Left lung (tissue), 10 donors: ENCODE results near the gene SHISA8. TPM values are rescaled to one million over a fixed set of nuclear protein-coding genes. Genes with fewer than 3 reads are reported as not detected.

Source experiments
- ATAC-seq: fragments of 200-7000 bp; cut with Tn5 transposase; one replicate; pipeline ENCODE4 v1.9.1; 2020; ENCODE audit warnings: moderate library complexity
- DNase-seq, 4 donors: peaks; one replicate each; pipeline ENCODE4 v3.0.0-alpha.2; 2013 to 2020
- H3K27ac ChIP-seq, 2 donors: fragments of 200-600 bp; sonication (generic) in 1 of 2; one replicate each; pipeline versions ENCODE4 v1.5.0 to v1.8.0; 2020 to 2021
- H3K27me3 ChIP-seq, 2 donors: fragments of 200-600 bp; sonication (generic) in 1 of 2; one replicate each; pipeline versions ENCODE4 v1.5.0 to v1.8.0; 2020 to 2021
- H3K36me3 ChIP-seq, 2 donors: fragments of 200-600 bp; sonication (generic) in 1 of 2; one replicate each; pipeline versions ENCODE4 v1.5.0 to v1.8.0; 2020 to 2021
- H3K4me1 ChIP-seq, 2 donors: fragments of 200-600 bp; one replicate each; pipeline ENCODE4 v1.8.0; 2021
- H3K4me3 ChIP-seq, 2 donors: fragments of 200-600 bp; sonication (generic) in 1 of 2; one replicate each; pipeline versions ENCODE4 v1.5.0 to v1.8.0; 2020 to 2021; ENCODE audit warnings: mild to moderate bottlenecking in 1 of 2
- H3K9me3 ChIP-seq, 2 donors: fragments of 200-600 bp; sonication (generic) in 1 of 2; one replicate each; pipeline versions ENCODE4 v1.5.0 to v1.8.0; 2020 to 2021
- CTCF ChIP-seq, 2 donors: fragments of 200-600 bp; sonication (generic) in 1 of 2; IDR thresholded peaks; one replicate each; pipeline versions ENCODE4 v1.5.0 to v1.8.0; 2021; ENCODE audit warnings: antibody characterized with exemption in 2 of 2
- intact Hi-C, 2 donors: fragments of 100-400 bp; cut with DNase I; formaldehyde crosslinking; loops; one replicate each; pipeline versions ENCODE4 v1.11.2 to v1.14.2; 2022
- microRNA-seq, 2 donors: library from miRNA; unstranded; fragments of <30 nt; microRNA quantifications; one replicate each; pipeline ENCODE4, GENCODE V29; 2019
- polyA plus RNA-seq, 6 donors: library from polyadenylated mRNA; unstranded; fragments of 120-200 nt; gene quantifications; one replicate each; pipeline ENCODE4 v1.2.1, GENCODE V29; 2013; ENCODE audit not compliant: insufficient read length in 6 of 6
- total RNA-seq, 2 donors: library from RNA; stranded (reverse); fragmentation: NEBNext Ultra II Directional; extraction: Animal tissue kit (Norgen Biotek cat#: 25700); gene quantifications; one replicate each; pipeline ENCODE4 v1.2.1, GENCODE V29; 2021
- donor health status: DM: no; HTN: yes; CAD: no.
- donor health status: DM: no; HTN: no; CAD: no.

SHISA8 gene
- total and polyA plus RNA-seq, 8 donors, result 0.11 to 0.24 TPM; not detected in 6

GRCh38 chr22:41862530-41863266 is 52.2 kb downstream of the SHISA8 start:
- peak; percentile 87 for ATAC-seq
- H3K27me3 ChIP-seq, result no peaks in the 10 kb centered on the region
- intact Hi-C loops, result no loop called here
- H3K4me1 ChIP-seq, result peaks cover 8 to 58% of the 10 kb centered on the region in 2 donors
- no peaks in the 10 kb centered on the region for H3K9me3 ChIP-seq
- H3K4me3 ChIP-seq, result no peak overlapping the region
- peak in 1 of 4 donors; percentile 36 for DNase-seq
- H3K36me3 ChIP-seq, result peaks cover 0 to 16% of the 10 kb centered on the region in 2 donors
- no peak for TF ChIP-seq CTCF (IDR thresholded peaks at IDR 0.05)
- peak overlapping the region; percentile 63 to 74 for H3K27ac ChIP-seq

- intact Hi-C loops, result no loop called here
- H3K4me1 ChIP-seq, result peaks cover 8 to 64% of the 10 kb centered on the region in 2 donors
- H3K36me3 ChIP-seq, result peaks cover 0 to 10% of the 10 kb centered on the region in 2 donors
- H3K27ac ChIP-seq, result peak overlapping the region; percentile 63 to 74
- no peaks in the 10 kb centered on the region for H3K27me3 ChIP-seq
- peak; percentile 3 for ATAC-seq
- TF ChIP-seq CTCF (IDR thresholded peaks at IDR 0.05), result no peak
- H3K4me3 ChIP-seq, result no peak overlapping the region
- DNase-seq, result no peak
- H3K9me3 ChIP-seq, result no peaks in the 10 kb centered on the region
Measured at GRCh38 chr22:41862160-41862529, 52.7 kb downstream of the SHISA8 start.

Small RNA genes within 50 kb of the gene (microRNA-seq; reads per million reads assigned to microRNA genes)
- gene MIR33A, result 32.1 to 71.0 reads per million in 2 donors

Other genes with a start within 250 kb of the SHISA8 start
- 100 to 1,000 TPM; 112 to 126 TPM for gene SNU13, start 226.2 kb downstream of the SHISA8 start, total RNA-seq
- 100 to 1,000 TPM; 102 to 136 (median 113) TPM for gene SNU13, start 226.2 kb downstream of the SHISA8 start, polyA plus RNA-seq
- 1 to 10 TPM; 3.9 to 7.9 TPM for gene MEI1, start 215.6 kb downstream of the SHISA8 start, total RNA-seq
- gene MEI1, start 215.6 kb downstream of the SHISA8 start, polyA plus RNA-seq, result 1 to 10 TPM; 1.5 to 3.5 (median 3.1) TPM
- 10 to 100 TPM in 1 of 2 donors, 1 to 10 TPM in 1; 9.7 to 14.1 TPM for gene CCDC134, start 114.4 kb downstream of the SHISA8 start, total RNA-seq
- 10 to 100 TPM in 2 of 6 donors, 1 to 10 TPM in 4; 7.9 to 10.5 (median 9.8) TPM for gene CCDC134, start 114.4 kb downstream of the SHISA8 start, polyA plus RNA-seq
- 100 to 1,000 TPM; 130 to 162 TPM for gene SREBF2, start 82.0 kb downstream of the SHISA8 start, total RNA-seq
- 100 to 1,000 TPM in 1 of 6 donors, 10 to 100 TPM in 5; 49.2 to 100 (median 69.2) TPM for gene SREBF2, start 82.0 kb downstream of the SHISA8 start, polyA plus RNA-seq
- under 1 TPM; 0.15 to 0.42 TPM for gene TNFRSF13C, start 11.7 kb upstream of the SHISA8 start, total RNA-seq
- 1 to 10 TPM; 1.8 to 3.0 (median 2.1) TPM for gene TNFRSF13C, start 11.7 kb upstream of the SHISA8 start, polyA plus RNA-seq
- 10 to 100 TPM in 1 of 2 donors, 1 to 10 TPM in 1; 9.6 to 12.0 TPM for gene CENPM, start 32.1 kb upstream of the SHISA8 start, total RNA-seq
- gene CENPM, start 32.1 kb upstream of the SHISA8 start, polyA plus RNA-seq, result 10 to 100 TPM; 10.4 to 20.5 (median 15.7) TPM
- 1 to 10 TPM in 1 of 2 donors, under 1 TPM in 1; 0.99 to 2.0 TPM for gene SEPTIN3, start 54.4 kb upstream of the SHISA8 start, total RNA-seq
- 1 to 10 TPM; 1.2 to 2.0 (median 1.5) TPM for gene SEPTIN3, start 54.4 kb upstream of the SHISA8 start, polyA plus RNA-seq
- 1 to 10 TPM; 1.6 to 1.8 TPM for gene WBP2NL, start 83.7 kb upstream of the SHISA8 start, total RNA-seq
- 1 to 10 TPM; 2.5 to 5.2 (median 3.3) TPM for gene WBP2NL, start 83.7 kb upstream of the SHISA8 start, polyA plus RNA-seq
- gene NAGA, start 155.7 kb upstream of the SHISA8 start, total RNA-seq, result 10 to 100 TPM; 30.5 to 35.6 TPM
- gene NAGA, start 155.7 kb upstream of the SHISA8 start, polyA plus RNA-seq, result 10 to 100 TPM; 21.6 to 28.8 (median 27.3) TPM
- gene PHETA2, start 159.2 kb upstream of the SHISA8 start, total RNA-seq, result 10 to 100 TPM; 18.7 to 20.4 TPM
- 10 to 100 TPM; 11.2 to 18.6 (median 15.0) TPM for gene PHETA2, start 159.2 kb upstream of the SHISA8 start, polyA plus RNA-seq
- 10 to 100 TPM; 73.2 to 94.6 TPM for gene SMDT1, start 164.6 kb upstream of the SHISA8 start, total RNA-seq
- 100 to 1,000 TPM in 3 of 6 donors, 10 to 100 TPM in 3; 82.4 to 111 (median 94.9) TPM for gene SMDT1, start 164.6 kb upstream of the SHISA8 start, polyA plus RNA-seq
- gene NDUFA6, start 175.7 kb upstream of the SHISA8 start, total RNA-seq, result 10 to 100 TPM; 64.8 to 69.7 TPM
- 10 to 100 TPM; 69.1 to 97.4 (median 87.8) TPM for gene NDUFA6, start 175.7 kb upstream of the SHISA8 start, polyA plus RNA-seq
- gene CYP2D6, start 215.7 kb upstream of the SHISA8 start, total RNA-seq, result 1 to 10 TPM in 1 of 2 donors, under 1 TPM in 1; 0.96 to 1.1 TPM
- gene CYP2D6, start 215.7 kb upstream of the SHISA8 start, polyA plus RNA-seq, result 1 to 10 TPM; 2.9 to 6.8 (median 5.0) TPM